PFSK-1 (cell line): ENCODE measurements around the gene DNAH17.

Source experiments
- POLR2AphosphoS5 ChIP-seq: IDR thresholded peaks from 2 replicates; pipeline ENCODE4 v1.6.1; 2012; ENCODE audit warnings: low read depth, mild to moderate bottlenecking, control low read depth, low read length, moderate library complexity
- SIN3A ChIP-seq: IDR thresholded peaks from 2 replicates; pipeline ENCODE4 v1.6.1; 2012; ENCODE audit warnings: mild to moderate bottlenecking, low read length, moderate library complexity, borderline replicate concordance; ENCODE audit not compliant: insufficient read depth
- TAF1 ChIP-seq: IDR thresholded peaks from 2 replicates; pipeline ENCODE4 v1.6.1; 2012; ENCODE audit warnings: low read length, control low read depth, borderline replicate concordance; ENCODE audit not compliant: insufficient read depth

GRCh38 chr17:78437508-78438169, 139.6 kb downstream of the DNAH17 start:
- TF ChIP-seq SIN3A, result no peak
- TF ChIP-seq POLR2AphosphoS5, result no peak
- TF ChIP-seq TAF1, result no peak
